Aorta (tissue), 5 donors: ENCODE data around the gene GOT1. TPM values are rescaled to one million over a fixed set of nuclear protein-coding genes. Genes with fewer than 3 reads are reported as not detected.

ENCODE experiments used
- ATAC-seq: fragments of 200-7000 bp; cut with Tn5 transposase; one replicate; pipeline ENCODE4 v1.9.1; 2022; ENCODE audit warnings: moderate library complexity; ENCODE audit not compliant: low FRiP score
- DNase-seq, 2 donors: peaks; one replicate each; pipeline ENCODE4 v3.0.0-alpha.2; 2020
- H3K27ac ChIP-seq, 2 donors: one replicate each; pipeline ENCODE4 v1.5.1; 2013; ENCODE audit warnings: low read length in 2 of 2, mild to moderate bottlenecking in 2 of 2, moderate library complexity in 2 of 2, control low read depth in 1 of 2, inconsistent platforms in 1 of 2, low read depth in 1 of 2
- H3K27me3 ChIP-seq, 2 donors: one replicate each; pipeline ENCODE4 v1.6.1; 2013; ENCODE audit warnings: control low read depth in 1 of 2, low read length in 1 of 2, mild to moderate bottlenecking in 1 of 2, moderate library complexity in 1 of 2; ENCODE audit not compliant: insufficient read depth in 2 of 2, control insufficient read depth in 1 of 2
- H3K36me3 ChIP-seq, 2 donors: one replicate each; pipeline ENCODE4 v1.6.1; 2013; ENCODE audit warnings: control low read depth in 1 of 2, low read length in 1 of 2, mild to moderate bottlenecking in 1 of 2; ENCODE audit not compliant: insufficient read depth in 2 of 2, control insufficient read depth in 1 of 2
- H3K4me1 ChIP-seq, 2 donors: one replicate each; pipeline ENCODE4 v1.6.1; 2013; ENCODE audit warnings: low read length in 2 of 2, control low read depth in 1 of 2, mild to moderate bottlenecking in 1 of 2, moderate library complexity in 1 of 2; ENCODE audit not compliant: insufficient read depth in 2 of 2, control insufficient read depth in 1 of 2
- H3K4me3 ChIP-seq, 2 donors: one replicate each; pipeline ENCODE4 v1.5.1; 2013; ENCODE audit warnings: low read length in 2 of 2, control low read depth in 1 of 2, mild to moderate bottlenecking in 1 of 2
- H3K9me3 ChIP-seq: one replicate; pipeline ENCODE4 v1.6.1; 2013; ENCODE audit warnings: mild to moderate bottlenecking, low read length; ENCODE audit not compliant: control insufficient read depth
- WGBS, 2 donors: extraction: QIAGEN DNeasy Blood & Tissue Kit; methylation state at CpG; one replicate each; pipeline ENCODE4 v1.1.7; 2013; 5-methylcytosine and 5-hydroxymethylcytosine counted together
- intact Hi-C, 2 donors: fragments of 100-400 bp; cut with DNase I; formaldehyde crosslinking; loops; one replicate each; pipeline versions ENCODE4 v1.14.2 to v1.15.0; 2022
- polyA plus RNA-seq, 2 donors: library from polyadenylated mRNA; stranded (reverse); fragments of 200-250 nt; gene quantifications; one replicate each; pipeline ENCODE4 v1.2.3, GENCODE V29; 2013
- total RNA-seq, 2 donors: library from RNA; stranded (reverse); fragmentation: NEBNext Ultra II Directional; extraction: Animal tissue kit (Norgen Biotek cat#: 25700); gene quantifications; one replicate each; pipeline ENCODE4 v1.2.1, GENCODE V29; 2021
- donor health status: healthy with polysubstance abuse.
- donor health status: Bipolar disorder and iron deficiency.
- donor health status: DM: no; HTN: no; CAD: no.
- donor health status: DM: no; HTN: no; CAD: no.
- donor health status: DM: yes; HTN: yes; CAD: no.

Gene GOT1
- total and polyA plus RNA-seq, 4 donors = 9.2 to 17.4 (median 11.6) TPM

DNA sequence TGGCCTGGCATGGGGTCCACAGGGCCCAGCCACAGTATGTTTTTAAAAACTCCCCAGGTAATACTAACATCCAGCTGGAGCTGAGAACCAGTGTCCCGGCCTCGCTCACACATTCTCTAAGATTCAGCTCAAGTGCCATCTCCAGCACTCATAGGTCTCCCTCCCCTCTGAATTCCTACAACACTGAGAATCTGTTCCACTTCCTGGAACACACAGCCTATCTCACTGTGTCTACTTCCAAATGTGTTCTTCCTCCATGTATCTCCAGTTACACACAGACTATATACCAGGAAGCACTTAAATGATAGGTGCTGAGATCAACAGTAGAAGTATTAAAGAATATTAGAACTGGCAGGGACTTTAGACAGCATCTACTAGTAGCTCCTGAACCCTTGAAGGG is 10.7 kb downstream of the GOT1 start:
- Histone ChIP-seq H3K4me3 (no peak overlapping the region), H3K36me3 (peaks cover 5 to 10% of the 10 kb centered on the region in 2 donors), H3K27me3 (no peaks in the 10 kb centered on the region), H3K27ac (no peak overlapping the region), H3K9me3 (no peaks in the 10 kb centered on the region), H3K4me1 (no peaks in the 10 kb centered on the region)
- no peak for ATAC-seq
- no peak for DNase-seq
- 97 to 98% methylated on average over 2 of the region's 2 CpGs for WGBS, 2 donors
- intact Hi-C loops = no loop called here

DNA sequence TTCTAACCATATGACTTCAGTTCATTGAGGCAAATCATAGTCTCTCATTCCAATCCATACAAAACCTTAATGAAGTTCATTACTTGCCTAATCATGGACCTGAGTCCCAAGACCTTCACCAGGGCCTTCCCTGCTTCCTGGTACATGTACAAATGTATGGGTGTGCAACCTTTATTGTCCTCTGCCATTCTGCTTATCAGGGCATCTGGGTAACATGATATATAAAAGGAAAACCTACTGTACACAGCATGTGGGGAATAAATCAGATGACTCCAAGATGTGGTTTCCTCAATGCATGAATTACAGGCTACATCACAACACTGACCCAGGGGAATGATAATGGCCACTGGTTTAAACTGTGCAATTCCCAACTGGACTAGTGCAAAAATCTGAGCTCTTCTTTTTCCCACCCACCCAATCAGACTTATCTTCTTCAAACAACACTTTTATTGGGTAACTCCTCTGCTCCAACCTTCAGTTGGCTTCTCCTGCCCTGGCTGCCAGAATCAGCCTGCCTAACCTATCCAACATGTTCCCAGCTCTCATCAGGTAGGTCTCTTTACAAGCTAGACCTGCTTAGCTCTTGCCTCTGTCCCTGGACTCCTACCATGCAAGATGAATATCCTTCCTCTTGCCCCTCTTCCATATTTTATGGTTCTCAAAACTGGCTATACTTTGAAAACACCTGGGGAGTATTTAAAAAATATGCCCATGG is 11.4 kb downstream of the GOT1 start:
- H3K4me1 ChIP-seq = no peaks in the 10 kb centered on the region
- peaks cover 5 to 7% of the 10 kb centered on the region in 2 donors for H3K36me3 ChIP-seq
- no peak overlapping the region for H3K27ac ChIP-seq
- ATAC-seq (no peak), DNase-seq (no peak)
- no peaks in the 10 kb centered on the region for H3K27me3 ChIP-seq
- H3K4me3 ChIP-seq = no peak overlapping the region
- no peaks in the 10 kb centered on the region for H3K9me3 ChIP-seq
- intact Hi-C loops = no loop called here

DNA sequence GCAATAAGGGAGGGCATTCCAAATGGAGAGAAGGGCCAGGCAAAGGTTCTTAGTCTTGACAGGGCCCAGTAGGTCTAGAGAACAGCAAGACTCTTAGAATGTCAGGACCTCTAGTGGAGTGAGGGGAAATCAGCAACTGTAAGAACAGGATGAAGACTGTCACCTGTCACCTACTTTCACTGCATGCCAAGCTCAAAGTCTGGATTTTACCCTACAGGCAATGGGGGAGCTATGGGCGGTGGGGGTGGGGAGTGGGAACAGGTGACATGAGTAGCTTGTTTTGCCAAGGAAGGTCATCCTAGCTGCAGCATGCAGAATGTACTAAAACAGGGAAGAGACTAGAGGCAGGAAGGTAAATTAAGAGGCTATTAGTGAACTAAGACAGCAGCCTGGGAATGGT is 18.3 kb downstream of the GOT1 start:
- Histone ChIP-seq H3K27me3 (no peaks in the 10 kb centered on the region), H3K9me3 (no peaks in the 10 kb centered on the region), H3K4me1 (no peaks in the 10 kb centered on the region), H3K4me3 (no peak overlapping the region), H3K36me3 (no peaks in the 10 kb centered on the region), H3K27ac (no peak overlapping the region)
- intact Hi-C loops = no loop called here
- no peak for DNase-seq
- ATAC-seq = no peak
- 95 to 99% methylated on average over 1 of the region's 1 CpG for WGBS, 2 donors

DNA sequence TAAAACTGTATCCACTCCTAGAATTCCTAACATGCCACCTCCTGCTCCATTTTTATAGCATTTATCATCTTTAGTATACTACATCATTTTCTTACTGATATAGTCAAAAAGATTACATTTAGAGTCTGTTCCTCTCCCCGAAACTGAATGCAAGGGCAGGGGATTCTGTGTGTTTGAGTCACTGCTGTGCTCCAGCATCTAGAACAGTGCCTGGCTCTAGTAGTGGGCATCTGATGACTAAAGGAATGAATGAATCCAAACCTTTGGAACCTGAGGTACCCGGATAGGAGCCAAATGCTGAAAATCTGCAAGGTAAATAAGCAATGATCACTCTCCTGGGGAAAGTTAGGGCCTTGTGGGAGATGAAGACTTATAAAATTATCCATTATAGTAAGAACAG is 18.9 kb downstream of the GOT1 start:
- Histone ChIP-seq H3K36me3 (no peaks in the 10 kb centered on the region), H3K27me3 (no peaks in the 10 kb centered on the region), H3K4me3 (no peak overlapping the region), H3K9me3 (no peaks in the 10 kb centered on the region), H3K4me1 (no peaks in the 10 kb centered on the region), H3K27ac (no peak overlapping the region)
- WGBS, 2 donors = 82 to 87% methylated on average over 2 of the region's 2 CpGs
- ATAC-seq (no peak), DNase-seq (no peak)
- intact Hi-C loops = no loop called here

DNA sequence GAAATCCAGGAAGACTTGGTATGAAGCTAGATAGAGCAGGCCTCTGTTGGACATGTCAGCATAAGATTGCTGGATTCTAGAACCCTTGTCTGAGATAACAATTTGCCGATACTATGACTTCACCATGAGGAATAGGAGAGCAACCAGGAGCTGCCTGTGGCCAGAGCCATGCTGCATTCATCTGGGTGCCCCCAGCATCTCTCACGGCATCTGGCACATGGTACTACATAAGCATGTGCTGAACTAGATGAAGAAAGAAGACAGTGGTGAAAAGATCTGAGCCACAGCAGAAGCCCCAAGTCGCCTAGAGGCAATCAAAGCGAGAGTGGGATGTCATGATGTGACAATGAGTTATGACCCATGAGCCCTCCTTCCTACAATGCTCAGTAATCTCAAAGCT is 19.5 kb downstream of the GOT1 start:
- Histone ChIP-seq H3K9me3 (no peaks in the 10 kb centered on the region), H3K4me3 (no peak overlapping the region), H3K4me1 (no peaks in the 10 kb centered on the region), H3K36me3 (no peaks in the 10 kb centered on the region), H3K27me3 (no peaks in the 10 kb centered on the region), H3K27ac (no peak overlapping the region)
- DNase-seq (no peak), ATAC-seq (no peak)
- intact Hi-C loops = no loop called here
- WGBS, 2 donors = 91 to 94% methylated on average over 4 of the region's 4 CpGs

DNA sequence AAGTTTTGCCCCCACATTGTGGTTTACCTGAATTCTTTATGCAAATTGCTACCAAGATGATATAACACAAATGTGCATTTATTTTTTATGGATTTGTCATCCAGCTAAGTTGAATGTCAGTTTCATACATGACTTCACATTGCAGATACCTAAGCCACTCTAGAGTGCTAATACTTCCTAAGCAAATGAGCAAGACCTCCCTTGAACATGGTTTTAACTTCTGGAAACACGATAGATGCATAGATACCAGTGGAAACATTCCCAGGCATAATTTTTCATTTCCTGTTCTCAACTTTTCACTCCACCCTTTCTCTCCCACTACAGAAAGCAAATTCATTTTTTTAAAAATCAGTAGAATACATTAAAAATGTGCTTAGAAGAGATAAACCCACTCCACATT is 20.3 kb downstream of the GOT1 start:
- no peaks in the 10 kb centered on the region for H3K9me3 ChIP-seq
- ATAC-seq (no peak), DNase-seq (no peak)
- no peak overlapping the region for H3K4me3 ChIP-seq
- H3K36me3 ChIP-seq = peaks cover 0 to 3% of the 10 kb centered on the region in 2 donors
- no peak overlapping the region for H3K27ac ChIP-seq
- 50 to 52% methylated on average over 1 of the region's 1 CpG for WGBS, 2 donors
- H3K27me3 ChIP-seq = no peaks in the 10 kb centered on the region
- intact Hi-C loops = no loop called here
- H3K4me1 ChIP-seq = no peaks in the 10 kb centered on the region

DNA sequence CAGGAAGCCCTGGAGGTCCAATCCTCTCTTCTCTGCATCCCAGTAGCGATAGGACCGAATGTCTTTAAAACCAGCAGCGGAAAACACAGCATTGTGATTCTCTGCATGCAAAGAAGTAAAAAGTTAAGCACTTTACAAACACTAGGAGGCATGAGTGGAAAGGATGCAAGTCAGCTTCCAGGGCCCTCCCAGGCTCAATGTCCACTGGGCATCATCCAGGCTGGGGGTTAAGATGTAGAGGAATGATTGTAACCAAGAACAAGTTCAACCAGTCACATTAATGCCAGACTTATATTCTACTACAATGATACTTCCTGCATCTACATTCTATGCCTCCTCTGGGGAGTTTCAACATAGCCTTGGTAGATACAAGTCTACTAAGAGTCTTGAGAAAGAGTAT is 24.3 kb downstream of the GOT1 start:
- DNase-seq = no peak
- no peak overlapping the region for H3K27ac ChIP-seq
- no peaks in the 10 kb centered on the region for H3K4me1 ChIP-seq
- H3K36me3 ChIP-seq = peaks cover 0 to 11% of the 10 kb centered on the region in 2 donors
- WGBS, 2 donors = 97 to 99% methylated on average over 3 of the region's 3 CpGs
- no peaks in the 10 kb centered on the region for H3K9me3 ChIP-seq
- no peak overlapping the region for H3K4me3 ChIP-seq
- no peak for ATAC-seq
- H3K27me3 ChIP-seq = no peaks in the 10 kb centered on the region
- intact Hi-C loops = no loop called here

DNA sequence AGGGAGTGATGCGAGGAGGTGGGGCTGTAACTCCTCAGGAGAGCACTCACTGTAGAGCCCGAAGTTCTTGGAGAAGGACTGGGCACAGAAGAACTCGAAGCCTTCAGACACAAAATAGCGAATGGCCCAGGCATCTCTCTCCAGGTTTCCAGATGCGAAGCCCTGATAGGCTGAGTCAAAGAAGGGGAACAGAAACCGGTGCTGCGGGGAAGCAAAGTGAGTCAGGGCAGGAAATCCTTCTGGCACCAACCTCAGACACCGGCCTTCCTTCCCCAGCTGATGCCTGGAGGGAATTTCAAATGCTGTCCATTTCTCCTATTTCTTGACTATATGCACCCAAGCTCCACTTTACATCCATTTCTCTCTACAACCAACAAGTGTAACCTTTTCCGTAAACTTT is 26.8 kb downstream of the GOT1 start:
- no peak for ATAC-seq
- WGBS, 2 donors = 92 to 93% methylated on average over 9 of the region's 9 CpGs

DNA sequence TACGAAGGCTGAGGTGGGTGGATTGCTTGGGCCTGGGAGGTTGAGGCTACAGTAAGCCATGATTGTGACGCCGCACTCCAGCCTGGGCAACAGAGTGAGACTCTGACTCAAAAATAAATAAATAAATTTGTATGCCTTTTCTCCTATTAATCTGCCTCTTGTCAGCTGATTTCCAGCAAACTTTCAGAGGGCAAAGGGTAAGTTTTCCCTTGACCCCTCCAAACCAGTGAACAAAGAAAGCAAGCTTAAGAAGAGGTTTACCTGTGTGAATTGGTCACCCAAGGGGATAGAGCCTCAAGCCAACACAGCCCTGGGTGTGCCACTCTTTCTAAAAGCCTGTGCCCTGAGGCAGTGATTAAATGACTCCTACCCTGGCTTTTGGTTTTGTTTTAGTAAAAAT is 30.8 kb downstream of the GOT1 start:
- Histone ChIP-seq H3K4me1 (no peaks in the 10 kb centered on the region), H3K27ac (no peak overlapping the region), H3K9me3 (no peaks in the 10 kb centered on the region), H3K36me3 (peaks cover 0 to 8% of the 10 kb centered on the region in 2 donors), H3K4me3 (no peak overlapping the region), H3K27me3 (no peaks in the 10 kb centered on the region)
- DNase-seq (no peak), ATAC-seq (no peak)
- intact Hi-C loops = no loop called here
- 95% methylated on average over 3 of the region's 3 CpGs for WGBS, 2 donors

More for the DNA sequence above, 26.8 kb downstream of the GOT1 start:
- DNase-seq = no peak
- H3K4me1 ChIP-seq = no peaks in the 10 kb centered on the region
- intact Hi-C loops = no loop called here
- no peak overlapping the region for H3K4me3 ChIP-seq
- H3K27me3 ChIP-seq = no peaks in the 10 kb centered on the region
- H3K27ac ChIP-seq = no peak overlapping the region
- H3K9me3 ChIP-seq = no peaks in the 10 kb centered on the region
- H3K36me3 ChIP-seq = peaks cover 0 to 11% of the 10 kb centered on the region in 2 donors
